ENCODE measurements around the gene MYH9. TPM values are rescaled to one million over a fixed set of nuclear protein-coding genes. Genes with fewer than 3 reads are reported as not detected.

MYH9 gene
- total and polyA plus RNA-seq, 11 donors: 109 to 482 (median 238) TPM

DNA sequence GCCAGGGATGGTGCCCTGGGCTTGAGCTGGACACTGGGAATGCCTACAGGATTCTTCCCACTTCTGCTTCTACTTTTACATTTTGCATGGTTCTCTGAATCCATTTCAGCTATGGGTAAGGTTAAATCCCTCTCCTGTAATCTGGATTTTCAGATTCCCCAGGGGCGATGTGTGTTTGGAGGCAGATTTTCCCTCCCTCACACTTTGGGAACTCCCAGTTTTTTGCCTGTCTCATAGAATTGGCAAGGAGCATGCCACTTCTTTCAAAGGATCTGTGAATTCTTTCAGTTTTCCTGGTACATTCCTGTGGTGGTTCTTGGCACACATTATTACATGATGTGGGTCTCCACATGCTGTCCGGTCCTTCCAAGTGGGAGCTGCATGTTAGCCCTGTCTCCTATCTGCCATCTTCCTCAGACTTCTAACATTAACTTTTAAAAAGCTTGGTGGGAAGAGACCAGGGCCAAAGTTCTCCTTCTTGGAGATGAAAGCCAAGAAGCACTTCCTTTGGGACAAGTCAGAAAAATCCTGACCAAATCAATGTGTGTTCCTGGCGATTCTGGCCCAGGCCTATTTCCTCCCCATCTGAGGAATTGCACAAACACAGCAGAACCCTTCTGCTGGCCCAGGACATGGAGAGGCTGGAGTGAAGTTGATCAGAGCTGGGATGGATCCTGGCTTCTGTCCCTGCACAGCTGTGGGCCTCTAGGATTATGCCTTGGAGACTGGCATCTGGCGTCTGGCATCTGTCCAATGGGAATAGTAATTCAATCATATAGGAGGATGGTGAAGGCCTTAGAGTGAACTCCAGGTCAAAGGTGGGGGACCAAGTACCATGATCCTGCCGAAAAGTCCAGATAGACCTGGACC, 143.0 kb downstream of the MYH9 start:
- Histone ChIP-seq H3K27me3 (no peaks in the 10 kb centered on the region), H3K4me3 (no peak overlapping the region), H3K36me3 (no peaks in the 10 kb centered on the region), H3K27ac (peak overlapping the region; percentile 51 to 82 (median 74)), H3K4me1 (peaks cover 4 to 28% (median 25%) of the 10 kb centered on the region in 12 donors), H3K9me3 (peaks cover 0 to 13% (median 0%) of the 10 kb centered on the region in 12 donors)
- DNase-seq (peak in 2 of 5 donors; percentile 51 to 73), ATAC-seq (peak; percentile 43 to 86 (median 74))
- intact Hi-C loops (cut with DNase I): loop anchor here in 3 of 10 donors (2.0 to 10.0 kb wide), 3 partner anchors 32 to 100 kb away; no protein-coding TSS in a partner anchor
- WGBS, 4 donors: 47 to 74% (median 68%) methylated on average over 5 of the region's 5 CpGs
- TF ChIP-seq POLR2A (IDR thresholded peaks at IDR 0.05) (no peak), CTCF (IDR thresholded peaks at IDR 0.05) (no peak)

- Histone ChIP-seq H3K4me1 (peaks cover 4 to 31% (median 27%) of the 10 kb centered on the region in 12 donors), H3K9me3 (peaks cover 0 to 10% (median 0%) of the 10 kb centered on the region in 12 donors), H3K36me3 (no peaks in the 10 kb centered on the region), H3K4me3 (no peak overlapping the region), H3K27me3 (no peaks in the 10 kb centered on the region), H3K27ac (peak overlapping the region; percentile 51 to 82 (median 74))
- intact Hi-C loops (cut with DNase I): loop anchor here in 3 of 10 donors (2.0 to 10.0 kb wide), 3 partner anchors 33 to 99 kb away; no protein-coding TSS in a partner anchor
- TF ChIP-seq POLR2A (IDR thresholded peaks at IDR 0.05): no peak
- no peak for TF ChIP-seq CTCF (IDR thresholded peaks at IDR 0.05)
- 64 to 87% (median 70%) methylated on average over 4 to 5 of the region's 5 CpGs for WGBS, 4 donors
- peak in 2 of 5 donors; percentile 34 to 60 for DNase-seq
- peak in 2 of 4 donors; percentile 21 to 37 for ATAC-seq
These were observed 143.8 kb downstream of the MYH9 start for GRCh38 chr22:36243986-36244385.

GRCh38 chr22:36239401-36240171, 148.2 kb downstream of the MYH9 start, which contains the start of gene APOL2:
Gene APOL2, minus strand, starts transcription at chr22:36239527. Its CDS starts 6,365 bp downstream, at chr22:36233162.
- 12 to 21% (median 16%) methylated on average over 13 of the region's 13 CpGs for WGBS, 4 donors
- H3K4me3 ChIP-seq: peak within 1 kb of the TSS; percentile 56 to 86 (median 72)
- intact Hi-C loops (cut with DNase I): loop anchor here in 8 of 10 donors (1.0 to 10.0 kb wide), 5 partner anchors 38 to 95 kb away; partner anchors contain the start of gene APOL4 (in 1 of the 8)
- peaks cover 0 to 10% (median 0%) of the 10 kb centered on the region in 12 donors for H3K9me3 ChIP-seq
- ATAC-seq (peak; percentile 94 to 98 (median 96)), DNase-seq (peak; percentile 90 to 95 (median 92))
- peaks cover 0 to 28% (median 3%) of the 10 kb centered on the region in 9 donors for H3K36me3 ChIP-seq
- H3K27me3 ChIP-seq: no peaks in the 10 kb centered on the region
- peak; percentile 50 to 88 (median 72) for TF ChIP-seq CTCF (IDR thresholded peaks at IDR 0.05)
- peak; percentile 10 to 88 for TF ChIP-seq POLR2A (IDR thresholded peaks at IDR 0.05)
- H3K27ac ChIP-seq: peak within 1 kb of the TSS; percentile 78 to 98 (median 92)
- peaks cover 14 to 64% (median 52%) of the 10 kb centered on the region in 12 donors for H3K4me1 ChIP-seq

Measured in heart left ventricle (tissue), 16 donors.